GM12878 (cell line): Measurements from ENCODE around the gene FURIN.

ENCODE experiments used
- BRCA1 ChIP-seq: IDR thresholded peaks from 2 replicates; pipeline ENCODE4 v1.6.1; 2011; ENCODE audit warnings: low read depth, low read length, improper control_type of control experiment
- CEBPB ChIP-seq, 2 experiments: fragments of 150-350 bp in 1 of 2; IDR thresholded peaks; 2 replicates each; pipeline ENCODE4 v1.6.1; 2012 to 2014; ENCODE audit warnings: low read depth in 2 of 2, low read length in 2 of 2, borderline replicate concordance in 1 of 2, inconsistent platforms in 1 of 2
- EP300 ChIP-seq, 2 experiments: fragments of 150-350 bp in 1 of 2; IDR thresholded peaks; 2 replicates each; pipeline ENCODE4 v1.6.1; 2011 to 2012; ENCODE audit warnings: low read depth in 2 of 2, low read length in 2 of 2, borderline replicate concordance in 1 of 2, improper control_type of control experiment in 1 of 2, inconsistent platforms in 1 of 2; ENCODE audit not compliant: control insufficient read depth in 1 of 2
- GABPA ChIP-seq: IDR thresholded peaks from 2 replicates; pipeline ENCODE4 v1.6.1; 2014; ENCODE audit warnings: antibody characterized with exemption, low read depth, mild to moderate bottlenecking, inconsistent platforms
- IKZF1 ChIP-seq: fragments of 450-650 bp; conservative IDR thresholded peaks from 2 replicates; pipeline ENCODE4 v1.6.1; 2017; ENCODE audit warnings: antibody characterized with exemption, mild to moderate bottlenecking
- KLF5 ChIP-seq: fragments of 450-650 bp; IDR thresholded peaks from 2 replicates; pipeline ENCODE4 v1.6.1; 2014; ENCODE audit warnings: mild to moderate bottlenecking; ENCODE audit not compliant: partially characterized antibody
- RUNX3 ChIP-seq: IDR thresholded peaks from 2 replicates; pipeline ENCODE4 v1.6.1; 2012; ENCODE audit warnings: low read length, inconsistent platforms
- SIN3A ChIP-seq: IDR thresholded peaks from 2 replicates; pipeline ENCODE4 v1.6.1; 2012; ENCODE audit warnings: low read depth, low read length, improper control_type of control experiment
- SMAD1 ChIP-seq: fragments of 450-650 bp; IDR thresholded peaks from 2 replicates; pipeline ENCODE4 v1.6.1; 2018; ENCODE audit warnings: mild to moderate bottlenecking, low read depth; ENCODE audit not compliant: partially characterized antibody
- TAF1 ChIP-seq: IDR thresholded peaks from 2 replicates; pipeline ENCODE4 v1.6.1; 2011; ENCODE audit warnings: mild to moderate bottlenecking, low read depth, low read length, borderline replicate concordance
- TF ChIP-seq, protein P1 (sequence below), 3 experiments: IDR thresholded peaks in 2 of 3; conservative IDR thresholded peaks in 1 of 3; 2 replicates each; pipeline ENCODE4 v1.5.1; 2011; ENCODE audit warnings: low read depth in 3 of 3, low read length in 3 of 3, mild to moderate bottlenecking in 3 of 3, control low read depth in 2 of 3, moderate library complexity in 2 of 3, inconsistent platforms in 1 of 3, mixed read lengths in 1 of 3; ENCODE audit not compliant: control insufficient read depth in 2 of 3, insufficient read depth in 1 of 3; ENCODE audit errors: extremely low read depth in 1 of 3
- TF ChIP-seq, protein P2 (sequence below): IDR thresholded peaks from 2 replicates; pipeline ENCODE4 v1.6.1; 2011; ENCODE audit warnings: low read depth, low read length, improper control_type of control experiment, borderline replicate concordance
- TF ChIP-seq, protein P3 (sequence below): IDR thresholded peaks from 2 replicates; pipeline ENCODE4 v1.6.1; 2012; ENCODE audit warnings: mild to moderate bottlenecking, low read depth, low read length

DNA sequence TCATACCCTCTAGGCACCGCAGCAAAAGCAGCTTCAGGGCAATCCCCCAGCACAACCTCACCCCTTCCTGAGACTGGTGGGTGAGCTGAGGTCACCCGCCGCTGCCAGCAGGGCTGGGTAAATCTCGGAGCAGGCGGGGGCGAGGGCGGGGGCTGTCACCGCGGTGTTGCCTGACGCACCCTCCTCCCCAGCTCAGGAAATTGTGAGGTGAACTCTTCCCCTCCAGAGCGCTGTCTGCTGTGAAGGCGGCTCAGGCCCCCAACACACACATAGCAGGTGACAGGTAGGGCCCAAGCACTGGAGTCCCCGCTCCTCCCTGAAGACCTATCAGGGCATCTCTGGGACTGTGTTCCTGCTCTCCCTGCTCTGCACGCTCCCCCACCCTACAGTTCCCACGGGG, 30.2 kb upstream of the FURIN start:
- TF ChIP-seq TAF1 = no peak
- TF ChIP-seq, protein P1, sequence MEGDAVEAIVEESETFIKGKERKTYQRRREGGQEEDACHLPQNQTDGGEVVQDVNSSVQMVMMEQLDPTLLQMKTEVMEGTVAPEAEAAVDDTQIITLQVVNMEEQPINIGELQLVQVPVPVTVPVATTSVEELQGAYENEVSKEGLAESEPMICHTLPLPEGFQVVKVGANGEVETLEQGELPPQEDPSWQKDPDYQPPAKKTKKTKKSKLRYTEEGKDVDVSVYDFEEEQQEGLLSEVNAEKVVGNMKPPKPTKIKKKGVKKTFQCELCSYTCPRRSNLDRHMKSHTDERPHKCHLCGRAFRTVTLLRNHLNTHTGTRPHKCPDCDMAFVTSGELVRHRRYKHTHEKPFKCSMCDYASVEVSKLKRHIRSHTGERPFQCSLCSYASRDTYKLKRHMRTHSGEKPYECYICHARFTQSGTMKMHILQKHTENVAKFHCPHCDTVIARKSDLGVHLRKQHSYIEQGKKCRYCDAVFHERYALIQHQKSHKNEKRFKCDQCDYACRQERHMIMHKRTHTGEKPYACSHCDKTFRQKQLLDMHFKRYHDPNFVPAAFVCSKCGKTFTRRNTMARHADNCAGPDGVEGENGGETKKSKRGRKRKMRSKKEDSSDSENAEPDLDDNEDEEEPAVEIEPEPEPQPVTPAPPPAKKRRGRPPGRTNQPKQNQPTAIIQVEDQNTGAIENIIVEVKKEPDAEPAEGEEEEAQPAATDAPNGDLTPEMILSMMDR (IDR thresholded peaks at IDR 0.05 in 2 of 3, conservative IDR thresholded peaks at IDR 0.05 in 1 of 3; ENCODE audit: control insufficient read depth in 2 of 3, extremely low read depth in 1 of 3, insufficient read depth in 1 of 3, low read depth in 3 of 3, low read length in 3 of 3) = no peak
- TF ChIP-seq, protein P2, sequence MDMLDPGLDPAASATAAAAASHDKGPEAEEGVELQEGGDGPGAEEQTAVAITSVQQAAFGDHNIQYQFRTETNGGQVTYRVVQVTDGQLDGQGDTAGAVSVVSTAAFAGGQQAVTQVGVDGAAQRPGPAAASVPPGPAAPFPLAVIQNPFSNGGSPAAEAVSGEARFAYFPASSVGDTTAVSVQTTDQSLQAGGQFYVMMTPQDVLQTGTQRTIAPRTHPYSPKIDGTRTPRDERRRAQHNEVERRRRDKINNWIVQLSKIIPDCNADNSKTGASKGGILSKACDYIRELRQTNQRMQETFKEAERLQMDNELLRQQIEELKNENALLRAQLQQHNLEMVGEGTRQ = no peak
- no peak for TF ChIP-seq CEBPB (IDR thresholded peaks at IDR 0.05; ENCODE audit: borderline replicate concordance in 1 of 2, low read depth in 2 of 2, low read length in 2 of 2)
- no peak for TF ChIP-seq RUNX3
- no peak for TF ChIP-seq EP300 (IDR thresholded peaks at IDR 0.05; ENCODE audit: borderline replicate concordance in 1 of 2, control insufficient read depth in 1 of 2, low read depth in 2 of 2, low read length in 2 of 2)
- TF ChIP-seq, protein P3, sequence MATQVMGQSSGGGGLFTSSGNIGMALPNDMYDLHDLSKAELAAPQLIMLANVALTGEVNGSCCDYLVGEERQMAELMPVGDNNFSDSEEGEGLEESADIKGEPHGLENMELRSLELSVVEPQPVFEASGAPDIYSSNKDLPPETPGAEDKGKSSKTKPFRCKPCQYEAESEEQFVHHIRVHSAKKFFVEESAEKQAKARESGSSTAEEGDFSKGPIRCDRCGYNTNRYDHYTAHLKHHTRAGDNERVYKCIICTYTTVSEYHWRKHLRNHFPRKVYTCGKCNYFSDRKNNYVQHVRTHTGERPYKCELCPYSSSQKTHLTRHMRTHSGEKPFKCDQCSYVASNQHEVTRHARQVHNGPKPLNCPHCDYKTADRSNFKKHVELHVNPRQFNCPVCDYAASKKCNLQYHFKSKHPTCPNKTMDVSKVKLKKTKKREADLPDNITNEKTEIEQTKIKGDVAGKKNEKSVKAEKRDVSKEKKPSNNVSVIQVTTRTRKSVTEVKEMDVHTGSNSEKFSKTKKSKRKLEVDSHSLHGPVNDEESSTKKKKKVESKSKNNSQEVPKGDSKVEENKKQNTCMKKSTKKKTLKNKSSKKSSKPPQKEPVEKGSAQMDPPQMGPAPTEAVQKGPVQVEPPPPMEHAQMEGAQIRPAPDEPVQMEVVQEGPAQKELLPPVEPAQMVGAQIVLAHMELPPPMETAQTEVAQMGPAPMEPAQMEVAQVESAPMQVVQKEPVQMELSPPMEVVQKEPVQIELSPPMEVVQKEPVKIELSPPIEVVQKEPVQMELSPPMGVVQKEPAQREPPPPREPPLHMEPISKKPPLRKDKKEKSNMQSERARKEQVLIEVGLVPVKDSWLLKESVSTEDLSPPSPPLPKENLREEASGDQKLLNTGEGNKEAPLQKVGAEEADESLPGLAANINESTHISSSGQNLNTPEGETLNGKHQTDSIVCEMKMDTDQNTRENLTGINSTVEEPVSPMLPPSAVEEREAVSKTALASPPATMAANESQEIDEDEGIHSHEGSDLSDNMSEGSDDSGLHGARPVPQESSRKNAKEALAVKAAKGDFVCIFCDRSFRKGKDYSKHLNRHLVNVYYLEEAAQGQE = no peak
- TF ChIP-seq SMAD1 = no peak
- no peak for TF ChIP-seq SIN3A
- TF ChIP-seq GABPA = no peak
- TF ChIP-seq KLF5 = no peak
- no peak for TF ChIP-seq BRCA1
- TF ChIP-seq IKZF1 = peak; percentile 33; the same call in 1 of the 2 replicates
